HEK293 (cell line): ENCODE measurements around the gene HRCT1.

ENCODE experiments used
- EGR2 ChIP-seq: fragments of 450-650 bp; formaldehyde crosslinking; IDR thresholded peaks from 2 replicates; pipeline ENCODE4 v1.5.1; 2016; ENCODE audit warnings: low read depth, missing biosample characterization, missing genetic modification characterization
- HOXC10 ChIP-seq: sonication (generic); formaldehyde crosslinking; IDR thresholded peaks from 2 replicates; pipeline ENCODE4 v1.8.1; 2023; ENCODE audit warnings: mild to moderate bottlenecking, missing genetic modification reagents
- KLF10 ChIP-seq: fragments of 450-650 bp; IDR thresholded peaks from 2 replicates; pipeline ENCODE4 v1.5.1; 2018; ENCODE audit warnings: missing biosample characterization, mild to moderate bottlenecking, missing genetic modification characterization
- KLF8 ChIP-seq: fragments of 450-650 bp; formaldehyde crosslinking; IDR thresholded peaks from 2 replicates; pipeline ENCODE4 v1.5.1; 2016; ENCODE audit warnings: missing biosample characterization, missing genetic modification characterization
- OSR2 ChIP-seq: fragments of 450-650 bp; formaldehyde crosslinking; IDR thresholded peaks from 2 replicates; pipeline ENCODE4 v1.5.1; 2016; ENCODE audit warnings: missing biosample characterization, missing genetic modification characterization
- OVOL3 ChIP-seq: fragments of 450-650 bp; formaldehyde crosslinking; IDR thresholded peaks from 2 replicates; pipeline ENCODE4 v1.5.1; 2016; ENCODE audit warnings: missing biosample characterization, missing genetic modification characterization
- SCRT2 ChIP-seq: fragments of 450-650 bp; formaldehyde crosslinking; IDR thresholded peaks from 2 replicates; pipeline ENCODE4 v1.5.1; 2016; ENCODE audit warnings: missing biosample characterization, missing genetic modification characterization
- SP3 ChIP-seq: fragments of 450-650 bp; formaldehyde crosslinking; IDR thresholded peaks from 2 replicates; pipeline ENCODE4 v1.5.1; 2016; ENCODE audit warnings: missing biosample characterization, missing genetic modification characterization
- TRIM28 ChIP-seq: IDR thresholded peaks from 2 replicates; pipeline ENCODE4 v1.6.1; 2011; ENCODE audit warnings: low read length, control low read depth, borderline replicate concordance
- YY2 ChIP-seq: fragments of 450-650 bp; formaldehyde crosslinking; IDR thresholded peaks from 2 replicates; pipeline ENCODE4 v1.5.1; 2016; ENCODE audit warnings: missing biosample characterization, missing genetic modification characterization
- ZBTB17 ChIP-seq: fragments of 450-650 bp; formaldehyde crosslinking; IDR thresholded peaks from 2 replicates; pipeline ENCODE4 v1.5.1; 2016; ENCODE audit warnings: missing biosample characterization, missing genetic modification characterization
- ZFP37 ChIP-seq: fragments of 450-650 bp; formaldehyde crosslinking; IDR thresholded peaks from 2 replicates; pipeline ENCODE4 v1.5.1; 2016; ENCODE audit warnings: missing biosample characterization, missing genetic modification characterization
- ZFP69B ChIP-seq: fragments of 450-650 bp; formaldehyde crosslinking; IDR thresholded peaks from 2 replicates; pipeline ENCODE4 v1.5.1; 2016; ENCODE audit warnings: missing biosample characterization, missing genetic modification characterization
- ZNF132 ChIP-seq: fragments of 450-650 bp; formaldehyde crosslinking; IDR thresholded peaks from 2 replicates; pipeline ENCODE4 v1.5.1; 2017; ENCODE audit warnings: missing biosample characterization, missing genetic modification characterization, borderline replicate concordance
- ZNF140 ChIP-seq: fragments of 450-650 bp; formaldehyde crosslinking; IDR thresholded peaks from 2 replicates; pipeline ENCODE4 v1.5.1; 2016; ENCODE audit warnings: missing biosample characterization, missing genetic modification characterization
- ZNF157 ChIP-seq: fragments of 450-650 bp; formaldehyde crosslinking; IDR thresholded peaks from 2 replicates; pipeline ENCODE4 v1.5.1; 2016; ENCODE audit warnings: missing biosample characterization, missing genetic modification characterization
- ZNF169 ChIP-seq: fragments of 450-650 bp; formaldehyde crosslinking; IDR thresholded peaks from 2 replicates; pipeline ENCODE4 v1.5.1; 2016; ENCODE audit warnings: missing biosample characterization, missing genetic modification characterization
- ZNF324 ChIP-seq: fragments of 450-650 bp; formaldehyde crosslinking; IDR thresholded peaks from 2 replicates; pipeline ENCODE4 v1.5.1; 2016; ENCODE audit warnings: missing biosample characterization, missing genetic modification characterization
- ZNF37A ChIP-seq: fragments of 450-650 bp; IDR thresholded peaks from 2 replicates; pipeline ENCODE4 v1.5.1; 2018; ENCODE audit warnings: missing biosample characterization, missing genetic modification characterization
- ZNF416 ChIP-seq: fragments of 450-650 bp; formaldehyde crosslinking; IDR thresholded peaks from 2 replicates; pipeline ENCODE4 v1.5.1; 2016; ENCODE audit warnings: missing biosample characterization, missing genetic modification characterization
- ZNF426 ChIP-seq: fragments of 450-650 bp; formaldehyde crosslinking; IDR thresholded peaks from 2 replicates; pipeline ENCODE4 v1.5.1; 2017; ENCODE audit warnings: missing biosample characterization, missing genetic modification characterization, mild to moderate bottlenecking, inconsistent platforms, moderate library complexity
- ZNF514 ChIP-seq: fragments of 450-650 bp; formaldehyde crosslinking; IDR thresholded peaks from 2 replicates; pipeline ENCODE4 v1.5.1; 2016; ENCODE audit warnings: missing biosample characterization, missing genetic modification characterization
- ZNF548 ChIP-seq: fragments of 450-650 bp; formaldehyde crosslinking; IDR thresholded peaks from 2 replicates; pipeline ENCODE4 v1.5.1; 2016; ENCODE audit warnings: missing biosample characterization, missing genetic modification characterization
- ZNF660 ChIP-seq: fragments of 450-650 bp; IDR thresholded peaks from 2 replicates; pipeline ENCODE4 v1.5.1; 2018; ENCODE audit warnings: missing biosample characterization, mild to moderate bottlenecking, missing genetic modification characterization
- ZNF664 ChIP-seq: fragments of 450-650 bp; formaldehyde crosslinking; IDR thresholded peaks from 2 replicates; pipeline ENCODE4 v1.5.1; 2016; ENCODE audit warnings: missing biosample characterization, missing genetic modification characterization
- ZNF677 ChIP-seq: fragments of 450-650 bp; IDR thresholded peaks from 2 replicates; pipeline ENCODE4 v1.5.0; 2018; ENCODE audit warnings: missing biosample characterization, mild to moderate bottlenecking, missing genetic modification characterization, moderate library complexity
- ZNF747 ChIP-seq: fragments of 450-650 bp; formaldehyde crosslinking; IDR thresholded peaks from 2 replicates; pipeline ENCODE4 v1.5.1; 2016; ENCODE audit warnings: missing biosample characterization, missing genetic modification characterization
- TF ChIP-seq, protein P1 (sequence below): fragments of 450-650 bp; formaldehyde crosslinking; conservative IDR thresholded peaks from 2 replicates; pipeline ENCODE4 v1.5.1; 2016; ENCODE audit warnings: low read depth, missing biosample characterization, missing genetic modification characterization
- TF ChIP-seq, protein P2 (sequence below): fragments of 450-650 bp; formaldehyde crosslinking; IDR thresholded peaks from 2 replicates; pipeline ENCODE4 v1.5.1; 2016; ENCODE audit warnings: missing biosample characterization, missing genetic modification characterization
- TF ChIP-seq, protein P3 (sequence below): fragments of 450-650 bp; formaldehyde crosslinking; IDR thresholded peaks from 2 replicates; pipeline ENCODE4; 2016; ENCODE audit warnings: missing biosample characterization, missing genetic modification characterization
- TF ChIP-seq, protein P4 (sequence below): fragments of 450-650 bp; formaldehyde crosslinking; IDR thresholded peaks from 2 replicates; pipeline ENCODE4 v1.5.1; 2016; ENCODE audit warnings: missing biosample characterization, missing genetic modification characterization, borderline replicate concordance
- TF ChIP-seq, protein P5 (sequence below): fragments of 450-650 bp; formaldehyde crosslinking; IDR thresholded peaks from 2 replicates; pipeline ENCODE4 v1.5.1; 2016; ENCODE audit warnings: missing biosample characterization, missing genetic modification characterization

Gene HRCT1

DNA sequence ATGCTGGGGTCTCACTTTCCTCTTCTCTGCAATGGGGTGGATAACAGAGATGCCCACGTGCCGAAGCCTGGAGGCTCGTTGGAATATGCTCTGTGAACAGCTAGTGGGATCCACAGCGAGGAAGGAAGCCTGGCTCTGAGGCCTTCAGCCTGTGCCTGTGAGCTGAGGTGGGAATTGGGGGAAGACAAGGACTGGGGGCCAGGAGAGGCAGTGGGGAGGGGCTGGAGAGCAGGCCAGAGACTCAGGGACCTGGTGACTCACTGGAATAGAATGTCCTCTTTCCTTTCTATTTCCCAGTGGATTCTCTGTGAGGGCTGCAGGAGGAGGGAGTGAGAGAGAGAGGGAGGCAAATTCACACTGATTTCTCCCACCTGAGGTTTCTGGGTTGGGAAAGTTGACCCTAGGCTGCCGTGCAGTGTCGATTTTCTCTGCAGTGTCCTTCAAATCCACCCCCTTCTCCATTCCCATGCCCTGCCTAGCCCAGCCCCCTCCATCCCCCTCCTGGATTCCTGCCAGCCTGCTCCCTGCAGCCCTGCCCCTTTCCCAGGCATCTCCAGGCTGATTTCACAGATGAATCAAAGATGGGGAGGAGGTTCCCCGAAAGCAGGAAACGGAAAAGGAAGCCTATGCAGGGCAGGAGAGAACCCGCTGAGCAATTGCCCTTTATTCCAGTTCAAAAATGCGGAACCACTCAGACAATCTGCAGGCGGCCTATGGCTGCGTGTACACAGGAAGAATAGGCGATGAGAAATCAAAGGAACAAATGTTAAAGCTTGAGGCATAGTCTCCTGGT, 1.9 kb downstream of the HRCT1 start (continued):
- TF ChIP-seq, protein P1, sequence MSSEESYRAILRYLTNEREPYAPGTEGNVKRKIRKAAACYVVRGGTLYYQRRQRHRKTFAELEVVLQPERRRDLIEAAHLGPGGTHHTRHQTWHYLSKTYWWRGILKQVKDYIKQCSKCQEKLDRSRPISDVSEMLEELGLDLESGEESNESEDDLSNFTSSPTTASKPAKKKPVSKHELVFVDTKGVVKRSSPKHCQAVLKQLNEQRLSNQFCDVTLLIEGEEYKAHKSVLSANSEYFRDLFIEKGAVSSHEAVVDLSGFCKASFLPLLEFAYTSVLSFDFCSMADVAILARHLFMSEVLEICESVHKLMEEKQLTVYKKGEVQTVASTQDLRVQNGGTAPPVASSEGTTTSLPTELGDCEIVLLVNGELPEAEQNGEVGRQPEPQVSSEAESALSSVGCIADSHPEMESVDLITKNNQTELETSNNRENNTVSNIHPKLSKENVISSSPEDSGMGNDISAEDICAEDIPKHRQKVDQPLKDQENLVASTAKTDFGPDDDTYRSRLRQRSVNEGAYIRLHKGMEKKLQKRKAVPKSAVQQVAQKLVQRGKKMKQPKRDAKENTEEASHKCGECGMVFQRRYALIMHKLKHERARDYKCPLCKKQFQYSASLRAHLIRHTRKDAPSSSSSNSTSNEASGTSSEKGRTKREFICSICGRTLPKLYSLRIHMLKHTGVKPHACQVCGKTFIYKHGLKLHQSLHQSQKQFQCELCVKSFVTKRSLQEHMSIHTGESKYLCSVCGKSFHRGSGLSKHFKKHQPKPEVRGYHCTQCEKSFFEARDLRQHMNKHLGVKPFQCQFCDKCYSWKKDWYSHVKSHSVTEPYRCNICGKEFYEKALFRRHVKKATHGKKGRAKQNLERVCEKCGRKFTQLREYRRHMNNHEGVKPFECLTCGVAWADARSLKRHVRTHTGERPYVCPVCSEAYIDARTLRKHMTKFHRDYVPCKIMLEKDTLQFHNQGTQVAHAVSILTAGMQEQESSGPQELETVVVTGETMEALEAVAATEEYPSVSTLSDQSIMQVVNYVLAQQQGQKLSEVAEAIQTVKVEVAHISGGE, result no peak
- no peak for TF ChIP-seq ZNF514 (tag by site-specific recombination)
- peak; percentile 38 for TF ChIP-seq EGR2 (tag by site-specific recombination)
- TF ChIP-seq ZFP37 (tag by site-specific recombination), result no peak
- no peak for TF ChIP-seq ZNF548 (tag by site-specific recombination)
- no peak for TF ChIP-seq SCRT2 (tag by site-specific recombination)
- TF ChIP-seq, protein P2, sequence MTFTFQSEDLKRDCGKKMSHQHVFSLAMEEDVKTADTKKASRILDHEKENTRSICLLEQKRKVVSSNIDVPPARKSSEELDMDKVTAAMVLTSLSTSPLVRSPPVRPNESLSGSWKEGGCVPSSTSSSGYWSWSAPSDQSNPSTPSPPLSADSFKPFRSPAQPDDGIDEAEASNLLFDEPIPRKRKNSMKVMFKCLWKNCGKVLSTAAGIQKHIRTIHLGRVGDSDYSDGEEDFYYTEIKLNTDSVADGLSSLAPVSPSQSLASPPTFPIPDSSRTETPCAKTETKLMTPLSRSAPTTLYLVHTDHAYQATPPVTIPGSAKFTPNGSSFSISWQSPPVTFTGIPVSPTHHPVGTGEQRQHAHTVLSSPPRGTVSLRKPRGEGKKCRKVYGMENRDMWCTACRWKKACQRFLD, result no peak
- peak; percentile 46; the same call in 1 of the 2 replicates for TF ChIP-seq ZBTB17 (tag by site-specific recombination)
- no peak for TF ChIP-seq ZNF157 (tag by site-specific recombination)
- no peak for TF ChIP-seq ZFP69B (tag by site-specific recombination)
- no peak for TF ChIP-seq ZNF37A (tag by site-specific recombination)
- TF ChIP-seq, protein P3, sequence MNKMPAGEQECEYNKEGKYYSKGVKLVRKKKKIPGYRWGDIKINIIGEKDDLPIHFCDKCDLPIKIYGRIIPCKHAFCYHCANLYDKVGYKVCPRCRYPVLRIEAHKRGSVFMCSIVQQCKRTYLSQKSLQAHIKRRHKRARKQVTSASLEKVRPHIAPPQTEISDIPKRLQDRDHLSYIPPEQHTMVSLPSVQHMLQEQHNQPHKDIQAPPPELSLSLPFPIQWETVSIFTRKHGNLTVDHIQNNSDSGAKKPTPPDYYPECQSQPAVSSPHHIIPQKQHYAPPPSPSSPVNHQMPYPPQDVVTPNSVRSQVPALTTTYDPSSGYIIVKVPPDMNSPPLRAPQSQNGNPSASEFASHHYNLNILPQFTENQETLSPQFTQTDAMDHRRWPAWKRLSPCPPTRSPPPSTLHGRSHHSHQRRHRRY, result no peak
- no peak for TF ChIP-seq OSR2 (tag by site-specific recombination)
- TF ChIP-seq, protein P4, sequence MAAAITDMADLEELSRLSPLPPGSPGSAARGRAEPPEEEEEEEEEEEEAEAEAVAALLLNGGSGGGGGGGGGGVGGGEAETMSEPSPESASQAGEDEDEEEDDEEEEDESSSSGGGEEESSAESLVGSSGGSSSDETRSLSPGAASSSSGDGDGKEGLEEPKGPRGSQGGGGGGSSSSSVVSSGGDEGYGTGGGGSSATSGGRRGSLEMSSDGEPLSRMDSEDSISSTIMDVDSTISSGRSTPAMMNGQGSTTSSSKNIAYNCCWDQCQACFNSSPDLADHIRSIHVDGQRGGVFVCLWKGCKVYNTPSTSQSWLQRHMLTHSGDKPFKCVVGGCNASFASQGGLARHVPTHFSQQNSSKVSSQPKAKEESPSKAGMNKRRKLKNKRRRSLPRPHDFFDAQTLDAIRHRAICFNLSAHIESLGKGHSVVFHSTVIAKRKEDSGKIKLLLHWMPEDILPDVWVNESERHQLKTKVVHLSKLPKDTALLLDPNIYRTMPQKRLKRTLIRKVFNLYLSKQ (tag by site-specific recombination), result no peak
- TF ChIP-seq, protein P5, sequence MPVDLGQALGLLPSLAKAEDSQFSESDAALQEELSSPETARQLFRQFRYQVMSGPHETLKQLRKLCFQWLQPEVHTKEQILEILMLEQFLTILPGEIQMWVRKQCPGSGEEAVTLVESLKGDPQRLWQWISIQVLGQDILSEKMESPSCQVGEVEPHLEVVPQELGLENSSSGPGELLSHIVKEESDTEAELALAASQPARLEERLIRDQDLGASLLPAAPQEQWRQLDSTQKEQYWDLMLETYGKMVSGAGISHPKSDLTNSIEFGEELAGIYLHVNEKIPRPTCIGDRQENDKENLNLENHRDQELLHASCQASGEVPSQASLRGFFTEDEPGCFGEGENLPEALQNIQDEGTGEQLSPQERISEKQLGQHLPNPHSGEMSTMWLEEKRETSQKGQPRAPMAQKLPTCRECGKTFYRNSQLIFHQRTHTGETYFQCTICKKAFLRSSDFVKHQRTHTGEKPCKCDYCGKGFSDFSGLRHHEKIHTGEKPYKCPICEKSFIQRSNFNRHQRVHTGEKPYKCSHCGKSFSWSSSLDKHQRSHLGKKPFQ (tag by site-specific recombination), result peak; percentile 92
- no peak for TF ChIP-seq ZNF132
- TF ChIP-seq KLF8, result no peak
- no peak for TF ChIP-seq HOXC10 (CRISPR knock-in tag)
- TF ChIP-seq ZNF426 (tag by site-specific recombination), result no peak
- TF ChIP-seq OVOL3 (tag by site-specific recombination), result no peak
- TF ChIP-seq TRIM28, result no peak
- TF ChIP-seq SP3 (tag by site-specific recombination), result 0 out of 2 replicates have a peak, but pooled peaks have one; percentile 40
- TF ChIP-seq ZNF677 (tag by site-specific recombination), result no peak
- TF ChIP-seq ZNF140 (tag by site-specific recombination), result no peak
- TF ChIP-seq ZNF324 (tag by site-specific recombination), result no peak
- no peak for TF ChIP-seq ZNF664 (tag by site-specific recombination)
- no peak for TF ChIP-seq YY2 (tag by site-specific recombination)
- no peak for TF ChIP-seq ZNF416
- TF ChIP-seq KLF10, result peak; percentile 44; the same call in 1 of the 2 replicates
- no peak for TF ChIP-seq ZNF747 (tag by site-specific recombination)
- no peak for TF ChIP-seq ZNF660 (tag by site-specific recombination)
- no peak for TF ChIP-seq ZNF169
